GM19397 (cell line): ENCODE measurements around the gene DCAF10.
A peak's percentile ranks its signal among the peaks of the same experiment; 100 is the strongest.
"Not testable (repeated sequence)": the region's sequence is repeated elsewhere in the genome, so short reads cannot be mapped to it uniquely, and the experiment has no call there.

Experiments
- ATAC-seq: cut with Tn5 transposase; IDR thresholded peaks from one replicate; pipeline ENCODE4 v1.9.1; 2021; ENCODE audit warnings: mild to moderate bottlenecking, moderate library complexity; ENCODE audit not compliant: unreplicated experiment

Gene DCAF10

GRCh38 chr9:37788332-37788731, 12.3 kb upstream of the DCAF10 start:
- no peak for ATAC-seq

- no peak for ATAC-seq
Observed at GRCh38 chr9:37790096-37790495, 10.5 kb upstream of the DCAF10 start.

- ATAC-seq: no peak
Observed at GRCh38 chr9:37792122-37792521, 8.5 kb upstream of the DCAF10 start.

GRCh38 chr9:37796232-37796631, 4.4 kb upstream of the DCAF10 start:
- ATAC-seq: no peak

- no peak for ATAC-seq
Observed at GRCh38 chr9:37798677-37799076, 1.9 kb upstream of the DCAF10 start.

- ATAC-seq: peak; percentile 43
Observed at GRCh38 chr9:37801287-37801850, 772 bp downstream of the DCAF10 start.

GRCh38 chr9:37801959-37802711, 1.5 kb downstream of the DCAF10 start:
- no peak for ATAC-seq

- no peak for ATAC-seq
Observed at GRCh38 chr9:37806271-37806670, 5.7 kb downstream of the DCAF10 start.

- not testable (repeated sequence) for ATAC-seq
Observed at GRCh38 chr9:37809676-37810075, 9.1 kb downstream of the DCAF10 start.

GRCh38 chr9:37811906-37812476, 11.4 kb downstream of the DCAF10 start:
- no peak for ATAC-seq

- no peak for ATAC-seq
Observed at GRCh38 chr9:37812773-37813379, 12.3 kb downstream of the DCAF10 start.

- ATAC-seq: no peak
Observed at GRCh38 chr9:37818849-37819248, 18.3 kb downstream of the DCAF10 start.

- no peak for ATAC-seq
Observed at GRCh38 chr9:37820142-37820541, 19.5 kb downstream of the DCAF10 start.

GRCh38 chr9:37825174-37825573, 24.6 kb downstream of the DCAF10 start:
- ATAC-seq: not testable (repeated sequence)

- ATAC-seq: no peak
Observed at GRCh38 chr9:37827483-37828165, 27.0 kb downstream of the DCAF10 start.

GRCh38 chr9:37835821-37836220, 35.2 kb downstream of the DCAF10 start:
- ATAC-seq: no peak

GRCh38 chr9:37836386-37836785, 35.8 kb downstream of the DCAF10 start:
- no peak for ATAC-seq

GRCh38 chr9:37839496-37840461, 39.2 kb downstream of the DCAF10 start:
- no peak for ATAC-seq

GRCh38 chr9:37840560-37841194, 40.1 kb downstream of the DCAF10 start:
- no peak for ATAC-seq

GRCh38 chr9:37852222-37852621, 51.6 kb downstream of the DCAF10 start:
- ATAC-seq: no peak
